GM12873 (cell line): ENCODE results near the gene ZNF800.

Source experiments
- TF ChIP-seq, protein P1 (sequence below): IDR thresholded peaks from 2 replicates; pipeline ENCODE4 v1.5.1; 2012; ENCODE audit warnings: low read depth, mild to moderate bottlenecking, moderate library complexity, low read length, control low read depth; ENCODE audit not compliant: insufficient read depth; ENCODE audit errors: missing control alignments

ZNF800 gene

DNA sequence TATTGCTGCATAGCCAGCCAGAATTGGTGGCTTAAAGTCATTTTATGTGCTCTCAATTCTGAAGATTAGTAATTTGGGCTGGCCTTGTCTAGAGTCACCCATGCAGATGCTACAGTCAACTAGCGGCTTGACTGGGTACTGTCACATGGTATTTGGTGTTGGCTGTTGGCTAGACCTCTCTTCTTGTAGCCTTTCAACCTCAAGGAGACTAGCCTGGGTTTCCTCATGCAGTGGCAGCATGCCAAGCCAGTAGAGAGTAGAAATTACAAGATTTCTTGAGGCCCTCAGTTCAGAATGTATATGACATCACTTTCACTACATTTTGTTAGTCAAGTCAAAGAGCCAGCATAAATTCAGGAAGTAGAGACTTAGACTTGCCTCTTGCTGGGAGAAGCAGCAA is 3.7 kb upstream of the ZNF800 start:
- TF ChIP-seq, protein P1, sequence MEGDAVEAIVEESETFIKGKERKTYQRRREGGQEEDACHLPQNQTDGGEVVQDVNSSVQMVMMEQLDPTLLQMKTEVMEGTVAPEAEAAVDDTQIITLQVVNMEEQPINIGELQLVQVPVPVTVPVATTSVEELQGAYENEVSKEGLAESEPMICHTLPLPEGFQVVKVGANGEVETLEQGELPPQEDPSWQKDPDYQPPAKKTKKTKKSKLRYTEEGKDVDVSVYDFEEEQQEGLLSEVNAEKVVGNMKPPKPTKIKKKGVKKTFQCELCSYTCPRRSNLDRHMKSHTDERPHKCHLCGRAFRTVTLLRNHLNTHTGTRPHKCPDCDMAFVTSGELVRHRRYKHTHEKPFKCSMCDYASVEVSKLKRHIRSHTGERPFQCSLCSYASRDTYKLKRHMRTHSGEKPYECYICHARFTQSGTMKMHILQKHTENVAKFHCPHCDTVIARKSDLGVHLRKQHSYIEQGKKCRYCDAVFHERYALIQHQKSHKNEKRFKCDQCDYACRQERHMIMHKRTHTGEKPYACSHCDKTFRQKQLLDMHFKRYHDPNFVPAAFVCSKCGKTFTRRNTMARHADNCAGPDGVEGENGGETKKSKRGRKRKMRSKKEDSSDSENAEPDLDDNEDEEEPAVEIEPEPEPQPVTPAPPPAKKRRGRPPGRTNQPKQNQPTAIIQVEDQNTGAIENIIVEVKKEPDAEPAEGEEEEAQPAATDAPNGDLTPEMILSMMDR = peak; percentile 64

DNA sequence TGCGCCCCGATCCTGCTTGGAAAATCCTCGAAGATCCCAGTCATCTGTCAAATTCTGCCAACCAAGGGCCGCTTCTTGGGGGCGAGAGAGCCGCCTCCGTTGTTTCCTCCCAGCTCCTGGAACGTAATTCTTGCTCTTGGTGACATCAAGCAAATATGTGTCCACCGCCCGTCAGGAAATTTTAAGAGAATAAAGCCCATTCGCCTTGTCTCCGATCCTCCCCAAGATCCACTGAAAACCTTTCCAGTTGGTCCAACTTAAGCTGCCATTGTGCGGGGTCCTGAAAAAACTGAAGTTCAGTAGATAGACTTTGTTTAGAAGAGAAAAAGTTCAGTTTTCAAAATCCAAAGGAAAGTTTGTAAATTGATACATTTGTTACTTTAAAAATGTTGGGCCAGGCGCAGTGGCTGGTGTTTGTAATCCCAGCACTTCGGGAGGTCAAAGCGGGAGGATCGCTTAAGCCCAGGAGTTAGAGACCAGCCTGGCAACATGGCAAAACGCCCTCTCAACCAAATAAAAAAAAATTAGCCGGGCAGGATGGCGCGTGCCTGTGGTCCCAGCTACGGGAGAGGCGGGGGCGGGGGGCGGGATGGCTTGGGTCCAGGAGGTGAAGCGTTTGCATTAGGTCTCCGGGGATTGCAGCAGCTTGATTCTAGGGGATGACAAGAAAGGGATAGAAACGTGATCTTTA is 1.0 kb upstream of the ZNF800 start:
- TF ChIP-seq, protein P1 = no peak

DNA sequence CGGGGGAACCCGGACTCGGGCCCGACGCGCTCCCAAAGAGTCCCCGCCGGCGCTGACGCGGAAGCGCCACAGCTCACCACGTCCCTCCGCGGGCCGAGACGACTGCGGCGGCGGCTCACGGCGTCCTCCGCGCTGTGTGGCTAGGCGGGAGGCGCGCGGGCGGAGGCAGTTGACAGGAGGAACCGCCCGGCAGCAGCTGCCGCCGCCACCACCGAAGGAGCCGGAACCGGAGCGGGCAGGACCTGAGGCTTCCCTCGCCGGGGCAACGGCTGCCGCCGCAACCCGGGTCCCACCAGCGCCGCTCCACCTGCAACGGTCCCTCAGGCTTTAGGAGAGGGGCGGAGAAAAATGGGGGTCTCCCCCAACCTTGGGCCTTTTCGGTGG is 334 bp downstream of the ZNF800 start:
- TF ChIP-seq, protein P1 = no peak

DNA sequence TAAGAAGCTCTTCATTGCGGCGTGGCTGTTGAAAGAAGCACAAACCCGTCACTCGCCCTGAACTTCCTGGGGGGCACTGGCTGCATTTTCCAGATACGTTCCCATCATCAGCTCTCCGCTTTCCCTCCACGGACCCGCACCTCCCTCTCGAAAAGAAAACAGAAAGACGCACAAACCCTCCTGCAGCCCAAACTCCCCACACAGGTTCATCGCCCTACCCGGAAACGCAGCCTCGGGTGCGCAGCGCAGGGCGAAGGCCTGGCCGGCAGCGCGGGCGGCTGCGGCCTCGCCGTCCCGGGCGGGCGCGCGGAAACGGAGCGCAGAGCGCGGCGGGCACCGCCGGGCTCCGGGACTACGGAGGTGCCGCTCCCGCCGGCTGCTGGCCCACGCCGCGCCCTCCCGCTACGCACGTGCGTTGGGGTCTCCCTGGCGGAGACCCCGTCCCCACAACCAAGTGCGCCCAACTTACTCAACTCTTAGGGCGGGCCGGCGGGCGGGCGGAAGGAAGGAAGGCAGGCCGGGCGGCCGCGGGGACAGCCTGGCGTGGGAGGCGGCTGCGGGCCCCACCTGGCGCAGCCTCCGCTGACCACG is 822 bp downstream of the ZNF800 start:
- TF ChIP-seq, protein P1 = no peak

DNA sequence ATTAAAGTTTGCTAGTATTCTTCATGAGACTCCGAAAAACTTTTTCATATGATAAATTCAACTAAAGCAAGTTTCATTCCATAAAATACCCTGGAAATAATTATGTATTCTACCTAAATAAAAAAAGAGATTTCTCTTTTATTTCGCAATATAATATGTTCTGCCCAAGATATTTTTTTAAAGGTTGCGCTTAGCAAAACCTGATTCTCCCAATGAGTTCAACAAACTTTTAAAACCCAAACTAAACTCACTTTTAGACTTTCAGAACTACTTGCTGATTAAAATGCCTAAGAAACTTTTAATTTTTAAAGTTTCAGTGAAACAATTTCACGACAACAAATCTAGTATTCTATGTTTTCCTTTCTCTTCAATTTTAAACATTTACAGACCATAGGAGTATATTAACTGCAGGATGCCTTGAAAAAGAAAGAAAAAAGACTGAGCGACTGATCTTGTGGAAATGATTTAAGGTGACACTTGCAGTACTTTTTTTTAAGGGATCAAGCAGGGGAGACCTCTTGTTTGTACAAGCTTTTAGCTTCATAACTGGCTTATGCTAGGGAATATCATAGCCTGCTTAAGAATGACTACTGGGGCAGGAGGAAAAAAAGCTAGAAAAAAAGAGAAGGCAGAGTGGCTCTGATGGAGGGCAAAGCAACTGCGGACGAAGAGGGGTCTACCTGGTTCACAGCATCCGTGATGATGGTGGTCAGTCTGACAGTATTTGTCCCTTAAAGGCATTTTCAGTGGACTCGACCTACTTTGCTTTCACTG is 1.5 kb downstream of the ZNF800 start:
- TF ChIP-seq, protein P1 = no peak

DNA sequence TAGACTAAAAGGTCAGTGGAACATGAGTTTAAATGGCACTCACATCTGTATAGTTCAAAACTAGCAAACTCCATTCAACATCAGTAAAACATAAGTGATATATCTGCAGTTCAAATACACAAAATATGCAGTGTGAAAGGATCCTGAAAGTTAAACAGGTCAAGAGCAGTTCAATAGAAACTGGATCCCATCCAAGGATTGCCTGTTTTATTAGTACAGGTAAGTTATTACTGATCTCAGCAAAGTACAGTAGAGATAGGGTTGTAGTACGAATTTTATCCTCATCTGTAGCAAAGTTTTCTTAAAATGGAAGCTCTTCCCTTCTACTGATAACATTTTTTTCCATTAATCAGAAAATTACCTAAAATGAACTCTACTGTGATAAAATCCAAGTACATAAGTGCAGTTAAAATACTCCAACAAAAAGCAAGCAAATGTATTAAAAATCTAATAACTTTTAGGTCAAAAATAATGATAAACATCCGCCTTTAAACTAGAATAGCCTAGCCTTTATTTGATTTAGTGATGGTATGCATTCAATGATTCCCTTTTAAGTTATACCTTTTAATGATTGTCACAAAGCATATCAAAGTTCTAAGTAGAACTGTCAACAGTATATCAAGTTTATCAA is 2.2 kb downstream of the ZNF800 start:
- TF ChIP-seq, protein P1 = no peak

DNA sequence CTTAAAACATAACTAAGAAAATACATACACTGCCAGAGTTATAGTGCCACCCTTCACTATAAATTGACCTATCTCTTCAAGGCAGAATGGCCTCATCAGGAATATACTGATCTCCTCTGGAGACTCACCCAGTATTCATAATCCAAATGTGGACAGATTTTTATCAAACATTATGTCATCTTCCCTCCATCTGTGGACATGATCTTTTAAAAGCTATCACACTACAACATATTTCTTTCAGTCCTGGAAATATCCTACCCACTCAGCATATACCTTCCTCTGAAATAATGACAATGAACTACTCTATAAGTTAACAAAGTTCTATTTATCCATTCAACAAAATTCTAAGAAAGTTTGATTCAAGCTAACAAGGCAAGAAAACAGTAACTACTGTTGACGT is 3.2 kb downstream of the ZNF800 start:
- TF ChIP-seq, protein P1 = no peak
